Stimulated activated CD4-positive, alpha-beta T cell treated with anti-CD3 and anti-CD28 coated beads, TNF-alpha, amount 100 ng/mL, for 4 hours (primary cell): ENCODE data around the gene PPFIA4.

Experiments used
- DNase-seq, 3 experiments: peaks; one replicate each; pipeline ENCODE4 v3.0.0-alpha.2; 2020; ENCODE audit warnings: low read depth in 3 of 3

Gene PPFIA4

GRCh38 chr1:203040513-203041275 lies 14.4 kb downstream of the PPFIA4 start:
- DNase-seq = no peak

DNA sequence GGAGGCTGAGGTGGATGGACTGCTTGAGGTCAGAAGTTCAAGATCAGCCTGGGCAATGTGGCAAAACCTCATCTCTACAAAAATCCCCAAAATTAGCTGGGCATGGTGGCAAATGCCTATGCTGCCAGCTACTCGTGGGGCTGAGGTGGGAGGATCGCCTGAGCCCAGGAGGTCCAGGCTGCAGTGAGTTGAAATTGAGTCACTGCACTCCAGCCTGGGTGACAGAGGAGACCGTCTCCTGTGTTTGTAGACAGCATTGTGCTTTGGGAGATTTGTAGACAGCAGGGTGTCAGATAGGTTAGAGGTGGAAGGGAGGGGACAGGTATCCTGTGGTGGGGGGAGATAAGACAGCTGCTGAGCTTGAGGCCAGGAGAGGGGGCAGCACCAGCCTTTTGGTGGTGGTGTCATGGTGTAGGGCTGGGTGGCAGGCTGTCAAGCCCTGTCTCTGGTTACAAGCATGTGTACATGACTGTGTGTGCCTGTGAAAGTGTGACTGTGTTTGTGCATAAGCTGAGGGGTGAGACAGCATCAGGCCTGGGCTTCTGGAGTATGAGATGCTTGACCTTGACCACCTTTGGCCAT lies 15.2 kb downstream of the PPFIA4 start:
- no peak for DNase-seq

GRCh38 chr1:203043830-203044545 lies 17.7 kb downstream of the PPFIA4 start:
- no peak for DNase-seq

GRCh38 chr1:203044546-203045250 lies 18.4 kb downstream of the PPFIA4 start:
- DNase-seq = no peak

DNA sequence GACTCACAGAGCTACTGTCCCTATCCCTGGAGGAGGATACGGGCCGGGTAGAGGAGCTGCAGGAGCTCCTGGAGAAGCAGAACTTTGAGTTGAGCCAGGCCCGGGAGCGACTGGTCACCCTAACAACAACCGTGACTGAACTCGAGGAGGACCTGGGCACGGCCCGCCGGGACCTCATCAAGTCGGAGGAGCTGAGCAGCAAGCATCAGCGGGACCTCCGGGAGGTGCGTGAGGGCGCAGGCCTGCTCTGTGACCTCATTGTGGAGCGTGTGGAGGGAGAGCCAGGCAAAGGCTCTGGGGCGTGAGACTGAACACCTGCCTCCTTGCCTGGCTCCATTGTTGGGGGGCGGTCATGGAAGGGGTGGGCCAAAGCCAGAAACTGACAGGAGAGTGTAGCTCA lies 19.0 kb downstream of the PPFIA4 start:
- DNase-seq = no peak

DNA sequence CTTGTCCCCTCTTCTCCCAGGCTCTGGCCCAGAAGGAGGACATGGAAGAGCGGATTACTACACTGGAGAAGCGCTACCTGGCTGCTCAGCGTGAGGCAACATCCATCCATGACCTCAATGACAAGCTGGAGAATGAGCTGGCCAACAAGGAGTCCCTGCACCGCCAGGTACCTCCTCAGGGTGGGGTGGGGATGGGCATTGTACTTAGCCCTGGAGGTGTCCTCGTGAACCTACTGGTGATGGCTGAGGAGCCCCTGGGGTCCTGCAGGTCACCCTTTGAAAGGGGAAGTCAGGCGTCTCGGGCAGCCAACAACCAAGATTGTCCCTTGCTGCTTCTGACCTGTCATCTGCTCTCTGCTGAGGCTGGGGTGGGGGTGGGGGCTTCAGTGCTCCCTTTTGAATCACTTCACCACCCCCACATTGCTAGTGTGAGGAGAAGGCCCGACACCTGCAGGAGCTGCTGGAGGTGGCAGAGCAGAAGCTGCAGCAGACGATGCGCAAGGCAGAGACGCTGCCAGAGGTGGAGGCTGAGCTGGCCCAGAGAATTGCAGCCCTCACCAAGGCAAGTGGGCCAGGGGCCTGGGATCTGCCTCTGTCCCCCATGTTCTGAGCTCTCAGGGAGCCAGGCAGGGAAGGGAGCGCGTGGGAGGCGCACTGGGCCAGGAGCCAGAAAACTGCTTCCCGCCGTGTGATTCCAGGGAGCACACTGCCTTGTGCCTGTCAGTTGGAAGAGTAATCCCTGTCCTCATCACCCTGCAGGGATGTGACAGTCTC lies 19.7 kb downstream of the PPFIA4 start:
- DNase-seq = no peak

- no peak for DNase-seq
Measured at GRCh38 chr1:203046984-203047630, 20.8 kb downstream of the PPFIA4 start.

DNA sequence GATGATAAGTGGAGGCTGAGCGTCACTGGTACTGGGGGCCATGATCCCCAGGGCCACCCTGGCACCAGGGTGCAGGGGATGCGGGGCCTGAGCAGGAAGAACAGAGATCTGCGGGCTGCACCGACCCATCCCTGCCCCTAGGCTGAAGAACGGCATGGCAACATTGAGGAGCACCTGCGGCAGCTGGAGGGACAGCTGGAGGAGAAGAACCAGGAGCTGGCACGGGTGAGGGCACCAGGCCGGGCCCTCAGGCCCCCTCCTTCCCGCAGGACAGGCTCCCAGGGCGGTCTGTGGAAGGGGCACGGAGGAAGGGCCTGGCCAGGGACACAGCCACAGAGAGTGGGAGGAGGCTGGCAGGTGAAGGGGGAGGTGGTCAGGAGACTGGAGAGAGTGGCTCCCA lies 21.8 kb downstream of the PPFIA4 start:
- no peak for DNase-seq

- DNase-seq = no peak
Measured at GRCh38 chr1:203048555-203049051, 22.3 kb downstream of the PPFIA4 start.

GRCh38 chr1:203049077-203049476 lies 22.8 kb downstream of the PPFIA4 start:
- no peak for DNase-seq

DNA sequence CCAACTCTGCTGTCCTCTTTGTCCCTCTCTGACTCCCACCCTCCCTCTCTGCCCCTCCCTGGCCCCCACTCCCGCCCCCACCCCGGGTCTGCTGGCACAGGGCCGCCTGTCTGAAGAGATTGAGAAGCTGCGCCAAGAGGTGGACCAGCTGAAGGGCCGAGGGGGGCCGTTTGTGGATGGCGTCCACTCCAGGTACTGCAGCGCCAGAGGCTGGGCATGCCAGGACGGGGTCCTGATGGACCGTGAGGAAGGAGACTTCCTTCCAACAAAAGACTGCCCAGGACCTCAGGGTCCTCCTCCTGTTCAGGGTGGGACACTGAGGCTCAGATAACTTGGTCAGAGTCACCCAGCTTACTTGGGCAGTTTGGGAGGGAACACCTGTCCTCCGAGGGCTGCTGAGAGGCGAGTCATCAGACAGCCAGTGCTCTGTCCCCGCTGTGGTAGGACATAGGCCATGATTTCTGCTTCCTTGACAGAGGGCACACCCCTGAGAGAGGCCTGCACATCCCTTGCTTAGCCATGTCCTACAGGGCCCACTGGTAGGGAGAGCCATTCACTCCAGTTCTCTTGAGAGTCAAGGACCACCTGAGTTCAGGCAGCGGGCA lies 23.4 kb downstream of the PPFIA4 start:
- DNase-seq = no peak

- no peak for DNase-seq
Measured at GRCh38 chr1:203050826-203051225, 24.5 kb downstream of the PPFIA4 start.

DNA sequence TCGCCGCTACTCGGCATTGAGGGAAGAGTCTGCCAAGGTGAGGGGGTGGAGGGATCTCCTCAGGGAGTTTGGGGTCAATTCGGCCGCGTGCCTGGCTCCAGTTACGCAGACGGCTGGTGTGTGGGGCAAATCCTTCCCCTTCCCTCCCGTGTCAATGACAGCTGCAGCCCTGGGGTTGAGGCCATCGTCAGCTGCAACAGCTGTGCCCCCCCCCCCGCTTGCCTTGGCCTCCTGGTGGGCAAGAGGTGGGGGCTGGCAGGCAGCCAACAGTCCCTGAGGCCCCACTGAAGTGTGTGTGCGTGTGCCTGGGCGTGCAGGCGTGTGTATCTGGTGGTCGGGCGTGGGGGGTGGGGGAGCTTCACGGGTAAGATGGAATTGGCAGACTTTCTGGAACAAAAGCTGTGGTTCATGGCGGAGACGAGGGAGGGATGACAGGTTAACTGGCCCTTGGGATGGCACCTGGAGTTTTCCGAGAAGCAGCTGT lies 25.6 kb downstream of the PPFIA4 start:
- DNase-seq = no peak

- DNase-seq = no peak
Measured at GRCh38 chr1:203052601-203053000, 26.3 kb downstream of the PPFIA4 start.

GRCh38 chr1:203054184-203054583 lies 27.9 kb downstream of the PPFIA4 start:
- DNase-seq = no peak

- no peak for DNase-seq
Measured at GRCh38 chr1:203054642-203055041, 28.4 kb downstream of the PPFIA4 start.

DNA sequence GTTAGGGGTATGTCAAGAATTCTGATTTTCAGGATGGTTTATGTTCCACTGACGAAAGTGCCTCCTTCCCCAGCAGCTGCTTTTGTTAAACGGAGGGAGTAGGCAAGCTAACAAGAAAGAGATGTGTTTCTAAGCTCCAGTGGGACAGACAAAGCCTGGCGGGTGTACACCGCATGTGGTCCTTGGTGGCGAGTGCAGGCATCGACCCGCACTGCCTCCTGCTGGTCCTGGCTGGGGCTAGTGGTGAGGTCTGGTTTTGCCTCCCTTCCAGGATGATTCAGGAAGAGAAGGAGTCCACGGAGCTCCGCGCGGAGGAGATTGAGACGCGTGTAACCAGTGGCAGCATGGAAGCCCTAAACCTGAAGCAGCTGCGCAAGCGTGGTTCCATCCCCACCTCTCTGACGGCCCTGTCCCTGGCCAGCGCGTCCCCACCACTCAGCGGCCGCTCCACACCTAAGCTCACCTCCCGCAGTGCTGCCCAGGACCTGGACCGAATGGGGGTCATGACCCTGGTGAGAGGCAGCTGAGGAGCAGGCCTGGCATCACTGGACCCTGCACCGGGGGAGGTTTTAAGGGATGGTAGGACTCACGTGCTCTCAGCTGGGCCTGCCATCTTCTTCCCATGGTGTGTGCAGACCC lies 29.0 kb downstream of the PPFIA4 start:
- DNase-seq = no peak

- DNase-seq = no peak
Measured at GRCh38 chr1:203056012-203056411, 29.7 kb downstream of the PPFIA4 start.

DNA sequence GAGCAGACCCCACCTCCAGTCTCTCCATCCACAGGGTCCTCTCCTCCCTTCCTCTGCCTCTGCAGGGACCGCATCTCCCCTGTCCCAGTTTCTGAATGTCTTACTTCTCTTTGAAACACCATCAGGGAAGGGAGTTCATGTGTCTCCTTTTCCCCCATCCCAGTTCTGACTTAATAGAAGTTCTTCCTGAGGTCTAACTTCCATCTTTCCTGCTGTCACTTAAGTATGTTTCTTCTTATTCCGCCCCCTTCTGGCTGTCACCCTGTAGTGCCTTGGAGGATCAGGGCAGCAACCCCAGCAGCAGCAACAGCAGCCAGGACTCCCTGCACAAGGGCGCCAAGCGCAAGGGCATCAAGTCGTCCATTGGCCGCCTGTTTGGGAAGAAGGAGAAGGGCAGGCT lies 30.2 kb downstream of the PPFIA4 start:
- DNase-seq = no peak
